Fibroblast of mammary gland (primary cell): ENCODE measurements around the gene BMF.

ENCODE experiments used
- DNase-seq: peaks from one replicate; pipeline ENCODE4 v3.0.0-alpha.2; 2010; ENCODE audit warnings: low read depth
- H3K4me3 ChIP-seq: 2 replicates; pipeline ENCODE4 v1.5.1; 2011; ENCODE audit warnings: low read depth, mild to moderate bottlenecking, low read length, moderate library complexity; ENCODE audit not compliant: control insufficient read depth
- TF ChIP-seq, protein P1 (sequence below): conservative IDR thresholded peaks from 2 replicates; pipeline ENCODE4 v1.5.1; 2011; ENCODE audit warnings: low read depth, low read length, inconsistent platforms; ENCODE audit not compliant: control insufficient read depth, insufficient read depth

The BMF gene

GRCh38 chr15:40062816-40063562 lies 45.7 kb downstream of the BMF start:
- TF ChIP-seq, protein P1, sequence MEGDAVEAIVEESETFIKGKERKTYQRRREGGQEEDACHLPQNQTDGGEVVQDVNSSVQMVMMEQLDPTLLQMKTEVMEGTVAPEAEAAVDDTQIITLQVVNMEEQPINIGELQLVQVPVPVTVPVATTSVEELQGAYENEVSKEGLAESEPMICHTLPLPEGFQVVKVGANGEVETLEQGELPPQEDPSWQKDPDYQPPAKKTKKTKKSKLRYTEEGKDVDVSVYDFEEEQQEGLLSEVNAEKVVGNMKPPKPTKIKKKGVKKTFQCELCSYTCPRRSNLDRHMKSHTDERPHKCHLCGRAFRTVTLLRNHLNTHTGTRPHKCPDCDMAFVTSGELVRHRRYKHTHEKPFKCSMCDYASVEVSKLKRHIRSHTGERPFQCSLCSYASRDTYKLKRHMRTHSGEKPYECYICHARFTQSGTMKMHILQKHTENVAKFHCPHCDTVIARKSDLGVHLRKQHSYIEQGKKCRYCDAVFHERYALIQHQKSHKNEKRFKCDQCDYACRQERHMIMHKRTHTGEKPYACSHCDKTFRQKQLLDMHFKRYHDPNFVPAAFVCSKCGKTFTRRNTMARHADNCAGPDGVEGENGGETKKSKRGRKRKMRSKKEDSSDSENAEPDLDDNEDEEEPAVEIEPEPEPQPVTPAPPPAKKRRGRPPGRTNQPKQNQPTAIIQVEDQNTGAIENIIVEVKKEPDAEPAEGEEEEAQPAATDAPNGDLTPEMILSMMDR = no peak
- no peak overlapping the region for H3K4me3 ChIP-seq
- no peak for DNase-seq

GRCh38 chr15:40061212-40061901 lies 47.3 kb downstream of the BMF start:
- no peak overlapping the region for H3K4me3 ChIP-seq
- TF ChIP-seq, protein P1 = no peak
- no peak for DNase-seq

DNA sequence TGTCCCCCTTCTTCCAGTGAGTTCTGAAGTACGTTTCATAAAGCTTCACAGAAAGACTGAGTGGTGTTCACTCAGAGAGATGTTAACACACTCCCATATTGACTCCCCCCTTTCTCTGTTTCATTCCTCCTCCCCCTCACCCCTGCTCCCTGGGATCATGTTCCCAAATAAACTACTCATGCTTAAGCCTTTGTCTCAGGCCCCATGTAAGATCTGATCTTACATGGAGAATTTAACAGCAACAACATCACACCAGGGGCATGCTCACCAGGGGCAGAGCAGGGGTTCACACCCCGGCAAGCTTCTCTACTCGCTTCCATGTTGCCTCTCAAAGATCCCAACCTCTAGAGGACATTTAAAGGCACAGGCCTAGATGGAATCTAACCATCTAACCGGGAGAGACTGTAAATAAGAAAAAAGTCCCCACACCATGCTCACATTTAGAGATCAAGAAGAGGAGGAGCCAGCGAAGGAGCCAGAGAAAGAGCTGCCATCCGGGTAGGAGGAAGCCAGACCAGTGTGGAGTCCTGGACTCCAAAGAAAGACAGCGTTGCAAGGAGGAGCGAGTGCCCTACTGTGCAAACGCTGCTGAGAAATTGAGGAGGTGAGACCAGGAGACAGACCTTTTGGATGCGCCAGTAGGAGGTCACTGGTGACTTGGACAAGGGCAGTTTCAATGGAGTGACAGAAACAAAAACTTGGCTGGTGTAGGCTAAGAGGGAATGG lies 48.3 kb downstream of the BMF start:
- H3K4me3 ChIP-seq = no peak overlapping the region
- DNase-seq = no peak
- TF ChIP-seq, protein P1 = no peak

DNA sequence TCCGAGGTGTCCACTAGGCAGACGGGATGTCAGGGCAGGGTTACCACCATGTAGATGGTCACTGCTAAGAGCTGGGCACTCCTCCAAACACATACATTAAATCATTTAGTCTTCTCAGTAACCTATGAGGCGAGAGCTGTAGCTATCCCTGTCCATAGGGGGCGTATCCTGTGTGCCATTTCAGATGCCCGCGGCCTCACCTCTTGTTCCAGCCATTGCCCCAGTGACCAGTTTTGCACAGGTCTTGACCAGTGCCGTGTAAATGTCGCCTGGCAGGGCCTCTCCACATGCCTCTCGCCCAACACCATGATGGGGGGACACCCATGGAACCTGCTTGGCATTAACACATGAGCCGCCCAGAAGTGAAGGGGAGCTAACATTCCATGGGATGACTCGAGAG lies 48.9 kb downstream of the BMF start:
- TF ChIP-seq, protein P1 = no peak
- H3K4me3 ChIP-seq = no peak overlapping the region
- DNase-seq = no peak

DNA sequence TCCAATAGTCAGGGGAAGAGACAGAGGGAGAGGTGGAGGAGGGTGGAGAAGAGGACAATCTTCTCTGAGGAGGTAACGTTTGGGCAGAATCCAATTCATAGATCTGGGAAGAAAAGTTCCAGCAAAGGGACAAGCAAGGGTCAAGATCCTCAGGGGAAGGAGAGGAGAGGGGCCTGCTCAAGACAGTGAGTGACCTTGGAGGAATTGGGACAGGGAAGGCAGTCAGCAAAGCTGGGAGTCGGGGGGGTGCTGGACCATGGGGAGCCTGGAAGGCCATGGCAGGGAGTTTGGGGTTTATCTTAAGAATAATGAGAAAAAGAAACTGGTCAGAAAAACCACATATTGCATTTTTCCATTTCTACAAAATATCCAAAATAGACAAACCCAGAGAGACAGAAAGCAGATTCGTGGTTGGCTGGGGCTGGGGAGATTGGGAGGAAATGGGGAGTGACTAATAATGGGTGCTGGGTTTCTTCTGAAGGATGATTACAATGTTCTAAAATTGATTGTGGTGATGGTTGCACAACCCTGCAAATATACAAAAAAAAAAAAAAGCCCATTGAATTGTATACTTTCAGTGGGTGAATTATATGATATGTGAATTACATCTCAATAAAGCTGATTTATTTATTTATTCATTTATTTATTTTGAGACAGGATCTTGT lies 50.1 kb downstream of the BMF start:
- TF ChIP-seq, protein P1 = no peak
- peak; percentile 79 for DNase-seq
- H3K4me3 ChIP-seq = no peak overlapping the region

- no peak overlapping the region for H3K4me3 ChIP-seq
- DNase-seq = no peak
- TF ChIP-seq, protein P1 = no peak
These were observed 52.9 kb downstream of the BMF start for GRCh38 chr15:40055576-40056293.
